Stimulated activated CD4-positive, alpha-beta T cell treated with anti-CD3 and anti-CD28 coated beads, Interleukin-15, amount 100 ng/mL, for 48 hours (primary cell): ENCODE data around the gene RAD51B.
"Not testable (repeated sequence)": the region's sequence is repeated elsewhere in the genome, so short reads cannot be mapped to it uniquely, and the experiment has no call there.

Source experiments
- DNase-seq, 2 donors: peaks; one replicate each; pipeline ENCODE4 v3.0.0-alpha.2; 2020; ENCODE audit warnings: low read depth in 2 of 2

RAD51B gene

GRCh38 chr14:68435631-68436030 is 616.1 kb downstream of the RAD51B start:
- not testable (repeated sequence) for DNase-seq

- DNase-seq: no peak
These were observed 620.1 kb downstream of the RAD51B start for GRCh38 chr14:68439676-68440075.

GRCh38 chr14:68440820-68441219 is 621.2 kb downstream of the RAD51B start:
- no peak for DNase-seq

- no peak for DNase-seq
These were observed 622.0 kb downstream of the RAD51B start for GRCh38 chr14:68441542-68441941.

GRCh38 chr14:68442828-68443629 is 623.5 kb downstream of the RAD51B start:
- no peak for DNase-seq

GRCh38 chr14:68444449-68445168 is 625.0 kb downstream of the RAD51B start:
- DNase-seq: no peak

GRCh38 chr14:68446243-68447040 is 626.9 kb downstream of the RAD51B start:
- no peak for DNase-seq

GRCh38 chr14:68447581-68448251 is 628.1 kb downstream of the RAD51B start:
- DNase-seq: no peak

- DNase-seq: no peak
These were observed 628.8 kb downstream of the RAD51B start for GRCh38 chr14:68448252-68448902.

- DNase-seq: no peak
These were observed 630.1 kb downstream of the RAD51B start for GRCh38 chr14:68449561-68450181.

GRCh38 chr14:68450391-68451120 is 631.0 kb downstream of the RAD51B start:
- DNase-seq: no peak

- no peak for DNase-seq
These were observed 632.3 kb downstream of the RAD51B start for GRCh38 chr14:68451696-68452373.

- DNase-seq: no peak
These were observed 638.7 kb downstream of the RAD51B start for GRCh38 chr14:68458253-68458652.

- DNase-seq: no peak
These were observed 639.4 kb downstream of the RAD51B start for GRCh38 chr14:68458840-68459469.

- no peak for DNase-seq
These were observed 640.0 kb downstream of the RAD51B start for GRCh38 chr14:68459480-68460136.

- no peak for DNase-seq
These were observed 641.0 kb downstream of the RAD51B start for GRCh38 chr14:68460541-68460940.

- no peak for DNase-seq
These were observed 641.5 kb downstream of the RAD51B start for GRCh38 chr14:68461086-68461485.

GRCh38 chr14:68462683-68463082 is 643.1 kb downstream of the RAD51B start:
- DNase-seq: no peak
